Measurements from ENCODE around the gene ICOS.
"Not testable (repeated sequence)": the region's sequence is repeated elsewhere in the genome, so short reads cannot be mapped to it uniquely, and the experiment has no call there.

ICOS gene

DNA sequence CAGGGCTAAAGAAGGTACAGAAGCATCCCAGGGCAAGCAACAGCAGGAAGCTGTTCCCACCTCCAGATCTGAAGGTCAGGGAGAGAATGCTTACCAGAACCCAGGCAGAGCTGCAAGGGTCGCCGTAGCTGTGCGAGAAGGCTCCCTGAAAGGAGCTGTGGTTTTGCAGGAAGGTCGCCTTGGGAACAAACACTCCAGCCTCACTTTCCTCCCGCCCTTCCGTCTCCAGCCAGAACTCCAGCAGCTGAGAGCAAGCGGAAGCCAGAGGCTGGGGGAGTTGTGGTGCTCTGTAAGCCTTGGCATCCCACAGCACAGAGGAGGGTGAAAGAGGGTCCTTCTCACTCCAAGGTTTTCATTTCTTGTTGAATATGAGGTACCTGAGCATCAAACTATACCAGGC is 18.3 kb upstream of the ICOS start:
- no peak for DNase-seq (ENCODE audit: low read depth)

DNA sequence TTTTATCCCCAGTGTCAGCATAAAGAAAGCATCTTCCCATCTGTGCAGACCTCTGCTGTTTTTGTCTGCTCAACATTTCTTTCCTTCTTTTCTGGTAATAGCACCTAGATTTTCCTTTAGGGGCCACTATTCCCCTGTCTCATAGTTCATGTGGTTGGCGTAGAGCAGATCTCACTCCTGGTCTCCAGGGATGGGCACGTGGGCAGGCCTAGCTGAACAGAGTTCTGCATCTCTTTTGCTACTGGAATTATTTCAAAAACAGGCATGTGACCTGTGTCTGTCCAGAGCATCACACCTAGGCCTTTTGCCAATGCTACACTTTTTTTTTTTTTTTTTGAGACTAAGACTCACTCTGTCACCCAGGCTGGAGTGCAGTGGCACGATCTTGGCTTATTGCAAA is 17.7 kb upstream of the ICOS start:
- DNase-seq (ENCODE audit: low read depth) = no peak

DNA sequence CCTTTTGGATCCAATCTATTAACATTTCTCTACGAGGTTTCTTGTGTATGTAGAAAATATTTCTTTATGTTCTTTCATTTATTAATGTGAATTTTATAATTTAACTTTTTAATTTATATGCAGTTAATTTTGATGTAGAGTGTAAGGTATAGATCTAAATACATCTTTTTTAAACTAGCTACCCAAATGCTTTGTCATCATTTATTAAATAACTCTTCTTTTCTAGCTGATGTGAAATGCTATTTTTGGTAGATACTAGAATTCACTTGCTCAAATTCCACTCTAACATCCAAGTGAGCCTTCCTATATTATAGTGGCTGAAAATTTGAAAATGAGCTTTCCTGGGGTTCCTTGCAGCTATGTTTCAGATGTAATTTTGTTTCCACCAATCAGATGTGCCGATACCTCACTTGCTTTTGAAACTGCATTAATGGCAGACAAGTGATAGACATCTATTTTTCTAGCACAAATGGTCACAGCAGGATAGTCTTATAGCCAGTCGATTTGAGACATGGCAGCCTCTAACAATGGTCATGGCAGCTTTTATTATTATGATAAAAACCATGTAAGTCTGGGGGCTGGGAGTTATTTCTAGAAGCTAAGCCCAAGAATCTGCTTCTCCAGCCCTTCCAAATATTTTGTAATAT is 10.9 kb upstream of the ICOS start:
- no peak for DNase-seq (ENCODE audit: low read depth)

DNA sequence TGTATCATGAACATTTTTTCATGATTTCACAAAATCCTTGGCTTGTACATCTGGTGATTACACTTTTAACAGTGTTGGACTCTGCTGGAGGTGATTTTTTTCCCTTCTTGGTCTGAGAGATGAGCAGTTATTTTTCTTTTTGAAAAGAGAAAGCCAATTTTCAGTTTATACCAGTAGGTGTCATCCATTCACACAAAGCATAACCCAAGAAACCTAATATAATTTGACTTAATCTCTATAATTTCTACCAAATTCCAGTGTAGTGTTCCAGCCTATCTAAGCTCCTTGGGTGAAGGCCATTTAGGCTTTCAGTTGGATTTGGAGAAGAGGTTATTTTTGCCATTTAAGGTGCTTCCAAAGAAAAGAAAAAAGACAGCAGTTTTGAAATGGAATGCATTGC is 7.7 kb upstream of the ICOS start:
- no peak for DNase-seq (ENCODE audit: low read depth)

DNA sequence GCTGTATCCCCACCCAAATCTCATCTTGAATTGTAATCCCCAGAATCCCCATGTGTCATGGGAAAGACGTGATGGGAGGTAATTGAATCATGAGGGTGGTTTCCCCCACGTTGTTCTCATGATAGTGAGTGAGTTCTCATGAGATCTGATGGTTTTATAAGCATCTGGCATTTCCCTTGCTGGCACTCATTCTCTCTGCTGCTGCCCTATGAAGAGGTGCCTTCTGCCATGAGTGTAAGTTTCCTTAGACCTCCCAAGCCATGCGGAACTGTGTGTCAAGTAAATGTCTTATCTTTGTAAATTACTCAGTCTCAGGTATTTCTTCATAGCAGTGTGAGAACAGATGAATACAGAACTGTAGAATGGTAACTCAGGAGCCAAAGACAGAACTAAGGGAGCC is 5.3 kb upstream of the ICOS start:
- not testable (repeated sequence) for DNase-seq (ENCODE audit: low read depth)

DNA sequence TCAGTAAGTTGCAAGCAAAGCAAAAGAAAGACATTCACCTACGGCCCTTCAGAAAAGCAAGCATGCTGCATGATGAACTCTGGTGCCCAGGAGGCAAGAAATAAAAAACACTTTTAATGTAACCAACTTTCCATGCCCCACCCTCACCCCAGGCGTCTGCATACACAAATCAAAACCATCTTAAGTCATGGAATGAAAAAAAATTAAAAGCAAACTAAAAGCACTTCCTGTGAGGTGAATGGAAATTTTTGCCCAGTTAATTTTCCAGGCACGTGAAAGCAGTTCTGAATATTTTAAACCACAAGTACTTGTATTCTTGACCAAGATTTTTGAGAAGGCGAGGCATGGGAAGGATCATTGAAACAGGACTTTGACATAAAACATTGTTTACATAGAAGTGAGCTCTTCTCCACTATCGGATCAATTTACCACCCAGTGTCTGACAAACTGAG is 2.5 kb upstream of the ICOS start:
- peak; percentile 27 for DNase-seq (ENCODE audit: low read depth)

DNA sequence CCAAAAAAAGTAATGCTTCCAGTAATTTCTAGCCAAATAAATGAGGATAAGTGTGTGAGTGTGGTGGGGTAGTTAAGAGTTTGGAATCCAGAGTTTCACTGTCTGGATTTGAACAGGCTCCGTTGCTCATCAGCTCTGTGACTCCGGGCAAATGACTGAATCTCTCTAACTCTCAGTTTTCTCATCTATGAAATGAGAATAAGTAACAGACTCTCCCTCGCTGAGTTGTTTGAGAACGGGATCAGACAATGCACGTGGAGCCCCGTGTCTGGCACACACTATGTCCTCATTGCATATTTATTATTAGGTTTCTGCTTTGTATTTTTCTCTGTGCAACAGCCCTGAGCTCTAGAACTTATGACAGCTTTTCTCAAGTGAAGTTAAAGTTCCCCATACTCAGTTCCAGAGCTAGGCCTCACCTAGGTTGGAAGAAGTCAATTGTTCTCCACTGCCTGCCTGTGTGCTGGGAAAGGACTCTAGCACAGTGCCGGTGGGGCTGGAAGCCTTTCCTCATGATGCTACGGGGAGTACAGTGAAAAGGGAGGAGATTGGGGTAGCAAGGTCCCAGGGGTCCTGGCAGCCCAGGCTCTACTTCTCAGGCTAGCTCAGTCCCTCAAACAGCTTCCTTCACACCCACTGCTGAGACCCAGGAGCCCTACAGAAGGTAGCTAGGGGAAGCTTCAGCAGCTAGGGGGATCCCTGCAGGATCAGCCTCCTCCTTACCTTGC is 1.7 kb upstream of the ICOS start:
- no peak for DNase-seq (ENCODE audit: low read depth)

DNA sequence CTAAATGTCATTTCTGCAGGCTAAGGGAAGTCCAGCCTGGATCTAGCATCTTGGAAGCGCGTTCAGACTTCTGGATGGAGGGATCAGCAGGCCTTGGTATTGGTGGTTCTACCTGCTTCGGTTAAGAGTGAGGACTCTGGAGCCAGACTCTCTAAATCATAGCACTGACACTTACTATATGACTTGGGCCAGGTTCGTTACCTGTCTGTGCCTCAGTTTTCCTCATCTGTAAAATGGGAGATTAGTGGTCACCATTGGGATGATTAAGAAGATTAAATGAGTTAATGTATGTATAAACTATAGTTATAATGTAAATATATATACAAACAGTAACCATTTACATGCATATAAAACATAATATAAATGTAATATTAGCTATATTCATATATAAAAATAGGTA is 995 bp upstream of the ICOS start:
- no peak for DNase-seq (ENCODE audit: low read depth)

DNA sequence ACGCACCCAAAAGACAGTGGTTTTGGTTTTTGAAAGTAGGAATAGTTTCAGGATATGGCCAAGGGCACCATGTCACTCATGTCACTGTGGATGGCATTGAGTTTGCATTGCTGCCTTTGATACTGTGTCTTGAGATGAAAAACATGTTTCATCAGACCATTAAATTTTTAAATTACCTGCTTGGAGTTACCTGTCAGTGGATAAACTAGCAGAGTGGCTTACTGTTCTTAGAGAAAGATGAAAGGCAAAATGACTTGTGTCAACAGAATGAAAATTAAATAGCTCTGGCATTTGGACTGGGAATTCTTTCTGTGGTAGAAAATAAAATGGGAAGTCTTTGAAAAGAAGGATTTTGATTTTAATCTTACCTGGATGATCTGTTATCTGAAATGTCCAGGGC is 386 bp downstream of the ICOS start:
- no peak for DNase-seq (ENCODE audit: low read depth)

DNA sequence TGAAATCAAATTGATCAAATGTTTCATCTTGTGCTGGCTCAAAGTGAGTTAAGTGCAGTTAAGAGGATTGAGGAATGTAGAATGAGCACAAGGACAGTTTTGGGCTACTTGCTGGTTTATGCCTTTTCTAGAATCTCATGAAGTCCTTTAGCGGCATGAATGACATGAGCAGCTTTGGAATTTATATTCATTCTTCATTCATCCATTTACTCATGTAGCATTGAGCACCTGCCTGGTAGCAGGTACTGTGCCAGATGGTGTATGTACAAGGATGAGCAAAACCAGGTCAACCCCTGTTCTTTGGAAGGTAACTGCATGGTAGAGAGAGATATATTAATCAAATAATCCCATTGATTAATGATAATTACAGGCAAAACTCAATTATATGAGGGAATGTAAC is 1.2 kb downstream of the ICOS start:
- DNase-seq (ENCODE audit: low read depth) = no peak

DNA sequence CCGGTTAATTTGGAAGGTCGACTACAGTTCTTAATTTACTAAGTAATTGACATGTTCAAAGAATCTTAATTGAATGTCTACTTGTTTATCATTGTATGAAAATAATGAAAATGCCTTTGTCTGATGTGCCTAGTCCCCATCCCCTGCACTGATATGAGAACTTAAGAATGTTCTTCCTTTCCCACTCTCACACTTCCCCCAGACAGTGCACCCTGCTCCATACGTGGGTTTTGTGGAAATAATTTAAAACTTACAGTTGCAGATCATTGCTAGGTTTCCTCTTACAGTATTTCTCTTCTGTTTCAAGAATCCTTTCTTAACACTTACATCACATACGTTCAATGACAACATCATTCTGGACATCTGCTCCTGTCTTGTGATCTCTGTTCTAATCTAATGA is 3.5 kb downstream of the ICOS start:
- DNase-seq (ENCODE audit: low read depth) = no peak

DNA sequence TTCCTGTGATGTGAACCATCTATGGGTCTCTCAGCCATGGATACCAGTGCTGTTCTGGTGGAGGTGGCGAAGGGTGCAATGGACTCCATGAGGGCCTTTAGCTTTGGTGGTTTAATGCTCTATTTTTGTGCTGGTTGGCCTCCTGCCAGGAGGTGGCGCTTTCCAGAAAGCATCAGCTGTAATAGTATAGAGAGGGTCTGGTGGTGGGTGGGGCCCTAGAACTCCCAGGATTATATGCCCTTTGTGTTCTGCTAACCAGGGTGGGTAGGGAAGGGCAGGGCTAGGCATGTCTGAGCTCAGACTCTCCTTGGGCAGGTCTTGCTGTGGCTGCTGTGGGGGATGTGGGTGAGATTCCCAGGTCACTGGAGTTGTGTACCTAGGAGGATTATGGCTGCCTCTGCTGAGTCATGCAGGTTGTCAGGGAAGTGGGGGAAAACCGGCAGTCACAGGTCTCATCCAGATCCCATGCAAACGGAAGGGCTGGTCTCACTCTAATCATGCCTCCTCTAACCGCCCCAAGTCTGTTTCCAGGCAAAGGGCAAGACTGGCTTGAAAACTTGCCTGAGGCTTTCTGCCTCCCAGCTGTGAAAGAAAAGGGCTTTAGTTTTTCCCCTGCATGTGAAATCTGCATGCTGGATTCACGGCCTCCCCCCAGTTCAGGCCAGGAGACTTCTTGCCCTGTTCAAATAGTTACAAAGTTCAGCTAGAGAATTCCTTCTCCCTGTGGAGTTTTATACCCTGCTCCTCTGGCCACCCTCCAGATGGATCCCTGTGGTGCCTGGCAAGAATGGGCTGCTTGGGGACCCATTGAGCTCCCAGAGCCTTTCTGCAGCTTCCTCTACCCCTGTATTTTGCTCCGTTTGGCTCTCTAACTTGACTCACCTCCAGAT is 7.2 kb downstream of the ICOS start:
- DNase-seq (ENCODE audit: low read depth) = peak; percentile 17

DNA sequence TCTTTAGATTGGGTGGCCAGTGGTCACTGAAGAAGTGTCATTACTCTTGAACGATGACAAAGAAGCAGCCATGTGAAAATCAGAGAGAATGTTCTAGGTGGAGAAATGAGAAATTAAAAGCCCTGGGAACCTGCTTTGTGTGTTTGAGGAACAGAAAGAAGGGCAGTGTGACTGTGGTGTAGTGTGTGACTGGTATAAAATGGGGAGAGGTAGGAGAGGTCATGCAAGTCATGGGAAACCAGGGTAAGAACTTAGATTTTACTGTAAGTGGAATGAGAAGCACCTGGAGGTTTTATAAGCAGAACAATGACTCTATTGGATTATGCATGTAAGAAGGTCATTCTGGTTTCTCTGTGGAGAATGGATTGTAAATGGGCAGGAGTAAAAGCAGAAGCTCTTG is 12.2 kb downstream of the ICOS start:
- no peak for DNase-seq (ENCODE audit: low read depth)

DNA sequence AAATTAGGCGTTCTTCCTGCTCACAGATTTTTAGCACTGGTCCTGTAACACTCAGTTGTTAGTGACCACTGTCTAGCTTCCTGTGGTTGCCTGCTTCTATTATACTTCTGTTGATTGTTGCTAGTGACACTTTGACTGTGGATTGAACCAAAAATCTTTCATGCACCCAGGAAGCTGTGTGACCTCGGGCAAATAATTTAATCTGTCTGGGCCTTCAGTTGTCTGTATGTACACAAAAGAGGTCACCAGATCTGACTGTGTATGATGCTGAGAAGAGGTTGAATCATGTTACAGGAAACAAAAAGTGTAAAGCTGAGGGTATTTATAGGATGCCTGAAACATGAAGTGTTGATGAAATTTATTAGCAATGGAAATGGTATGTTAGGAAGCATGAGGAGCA is 12.7 kb downstream of the ICOS start:
- DNase-seq (ENCODE audit: low read depth) = no peak

DNA sequence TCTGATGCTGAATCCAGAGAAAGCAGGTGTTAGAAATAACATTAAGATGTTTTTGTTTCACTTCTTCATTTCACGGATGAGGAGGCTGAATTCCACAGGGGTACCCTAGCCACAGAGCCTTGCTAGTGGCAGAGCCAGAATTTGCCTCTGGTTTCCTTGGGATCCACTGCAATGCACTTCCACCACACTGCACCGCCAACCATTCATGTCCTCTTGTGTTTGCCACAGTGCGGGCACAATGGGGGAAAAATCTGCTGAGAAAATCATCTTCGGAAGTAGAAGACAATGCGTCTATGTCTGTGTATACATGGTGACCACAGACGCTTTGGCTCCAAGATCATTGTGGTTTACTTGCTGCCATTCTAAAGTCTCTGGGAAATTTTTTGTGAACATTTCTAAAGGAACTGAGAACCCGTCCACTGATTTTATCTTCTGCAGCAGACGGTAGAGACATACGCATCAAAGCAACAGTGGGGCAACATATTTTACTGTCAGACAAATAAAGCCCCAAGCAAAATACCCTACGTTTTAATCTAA is 14.9 kb downstream of the ICOS start:
- DNase-seq (ENCODE audit: low read depth) = peak; percentile 72

DNA sequence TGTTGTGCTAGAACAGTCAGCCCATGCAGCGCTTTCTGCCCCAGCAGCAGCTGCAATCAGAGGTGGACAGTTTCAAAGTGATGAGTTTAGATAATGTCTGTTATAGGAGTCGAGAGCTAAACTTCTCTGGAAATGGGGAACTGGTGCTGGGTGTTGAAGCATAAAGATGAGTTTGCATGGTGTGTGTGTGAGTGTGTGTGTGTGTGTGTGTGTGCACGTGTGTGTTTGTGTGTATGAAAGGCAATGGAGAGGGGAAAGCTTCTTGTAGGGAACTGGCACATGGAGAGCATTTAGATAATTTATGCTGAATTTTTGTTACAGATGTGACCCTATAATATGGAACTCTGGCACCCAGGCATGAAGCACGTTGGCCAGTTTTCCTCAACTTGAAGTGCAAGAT is 22.7 kb downstream of the ICOS start:
- no peak for DNase-seq (ENCODE audit: low read depth)

DNA sequence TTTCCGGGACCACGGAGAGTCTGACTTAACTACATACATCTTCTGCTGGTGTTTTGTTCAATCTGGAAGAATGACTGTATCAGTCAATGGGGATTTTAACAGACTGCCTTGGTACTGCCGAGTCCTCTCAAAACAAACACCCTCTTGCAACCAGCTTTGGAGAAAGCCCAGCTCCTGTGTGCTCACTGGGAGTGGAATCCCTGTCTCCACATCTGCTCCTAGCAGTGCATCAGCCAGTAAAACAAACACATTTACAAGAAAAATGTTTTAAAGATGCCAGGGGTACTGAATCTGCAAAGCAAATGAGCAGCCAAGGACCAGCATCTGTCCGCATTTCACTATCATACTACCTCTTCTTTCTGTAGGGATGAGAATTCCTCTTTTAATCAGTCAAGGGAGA is 23.1 kb downstream of the ICOS start:
- no peak for DNase-seq (ENCODE audit: low read depth)

DNA sequence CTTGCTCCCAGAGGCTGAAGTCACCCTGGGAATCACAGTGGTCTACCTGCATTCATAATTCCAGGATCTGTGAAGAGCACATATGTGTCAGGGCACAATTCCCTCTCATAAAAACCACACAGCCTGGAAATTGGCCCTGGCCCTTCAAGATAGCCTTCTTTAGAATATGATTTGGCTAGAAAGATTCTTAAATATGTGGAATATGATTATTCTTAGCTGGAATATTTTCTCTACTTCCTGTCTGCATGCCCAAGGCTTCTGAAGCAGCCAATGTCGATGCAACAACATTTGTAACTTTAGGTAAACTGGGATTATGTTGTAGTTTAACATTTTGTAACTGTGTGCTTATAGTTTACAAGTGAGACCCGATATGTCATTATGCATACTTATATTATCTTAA is 24.2 kb downstream of the ICOS start:
- no peak for DNase-seq (ENCODE audit: low read depth)

DNA sequence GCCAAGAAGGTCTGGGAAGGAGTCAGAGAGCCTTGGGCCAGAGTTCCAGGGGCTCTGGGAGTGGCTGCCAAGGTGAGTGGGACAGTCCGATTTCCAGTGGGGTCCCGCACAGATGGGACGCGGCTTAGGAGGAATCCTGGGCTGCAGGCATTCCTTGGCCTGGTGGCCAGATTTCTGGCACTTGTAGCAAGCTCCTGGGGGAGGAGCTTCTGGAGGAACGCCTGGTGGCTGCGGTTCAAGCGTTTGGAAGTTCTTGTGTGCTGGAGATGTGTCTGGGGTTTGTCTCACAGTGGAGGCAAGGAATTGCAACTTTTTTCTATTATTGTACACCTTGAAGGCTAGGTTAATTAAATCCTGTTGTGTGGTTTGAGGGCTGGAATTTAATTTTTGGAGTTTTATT is 28.6 kb downstream of the ICOS start:
- DNase-seq (ENCODE audit: low read depth) = not testable (repeated sequence)

DNA sequence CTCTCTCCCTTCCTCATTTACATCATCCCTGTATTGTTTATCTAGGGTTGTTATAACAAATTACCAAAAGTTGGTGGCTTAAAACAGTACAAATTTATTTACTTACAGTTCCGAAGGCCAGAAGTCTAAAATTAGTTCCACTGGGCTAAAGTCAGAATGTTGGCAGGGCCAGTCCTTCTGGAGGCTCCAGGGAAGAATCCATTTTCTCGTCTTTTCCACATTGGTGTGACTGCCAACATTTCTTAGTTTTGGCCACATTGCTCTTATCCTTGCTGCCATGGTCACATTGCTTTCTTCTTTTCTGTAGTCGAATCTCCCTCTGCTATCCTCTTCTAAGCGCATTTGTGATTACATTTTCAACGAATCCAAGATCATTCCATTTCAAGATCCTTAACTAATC is 34.7 kb downstream of the ICOS start:
- no peak for DNase-seq (ENCODE audit: low read depth)

DNA sequence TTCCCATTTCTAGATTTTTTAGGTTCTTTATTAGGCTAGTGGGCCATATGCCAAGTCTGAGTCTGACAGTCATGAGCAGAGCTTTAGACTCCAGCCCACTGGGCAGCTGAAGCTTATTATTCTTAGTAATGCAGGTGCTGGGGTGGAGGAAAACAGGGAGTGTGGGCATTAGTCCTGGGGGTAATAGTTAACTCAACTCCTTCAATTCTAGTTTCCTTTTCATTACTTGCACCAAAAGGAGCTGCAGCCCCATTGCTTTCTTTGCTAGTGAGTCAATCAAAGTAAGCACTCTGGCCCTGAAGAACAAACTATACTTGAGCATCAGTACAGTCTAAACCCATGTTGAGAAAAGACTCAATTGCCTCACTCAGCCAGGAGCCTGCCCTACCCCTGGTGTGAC is 35.5 kb downstream of the ICOS start:
- DNase-seq (ENCODE audit: low read depth) = no peak

DNA sequence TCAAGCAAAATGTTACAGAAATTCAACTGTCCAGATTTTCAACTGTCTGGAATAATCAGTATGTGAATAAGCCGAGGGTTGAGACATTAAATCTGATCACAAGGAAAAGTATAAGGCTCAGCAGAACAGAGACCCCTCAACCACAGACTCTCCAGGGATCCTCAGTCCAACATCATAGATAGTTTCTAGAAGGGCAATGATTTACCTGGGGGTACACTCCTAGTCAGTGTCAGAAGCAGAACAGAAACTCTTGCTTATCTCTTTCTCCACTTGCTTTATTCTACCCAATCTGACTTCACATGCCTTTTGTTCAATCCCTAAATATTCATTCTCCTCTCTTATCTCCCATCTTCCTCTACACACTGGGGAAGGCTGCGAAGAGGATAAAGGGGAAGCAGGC is 36.4 kb downstream of the ICOS start:
- DNase-seq (ENCODE audit: low read depth) = no peak

DNA sequence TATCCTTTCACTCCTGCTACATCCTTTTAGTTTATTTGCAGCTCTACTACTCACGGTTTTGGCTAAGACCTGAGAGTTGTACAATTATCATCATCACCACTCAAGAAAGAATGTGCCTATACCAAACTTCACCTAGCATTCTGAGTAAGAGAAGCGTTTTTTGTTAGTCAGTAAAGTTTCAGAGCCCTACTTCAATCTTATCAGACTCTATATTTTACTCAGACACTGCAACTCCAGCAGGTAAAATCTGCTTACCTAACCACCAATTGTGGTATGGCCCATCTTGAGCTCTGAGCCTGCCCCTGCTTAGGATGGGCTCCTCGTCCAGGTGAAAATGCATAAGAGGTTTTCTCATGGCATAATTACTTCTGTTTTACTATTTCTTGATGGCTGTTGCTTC is 37.1 kb downstream of the ICOS start:
- no peak for DNase-seq (ENCODE audit: low read depth)
